GM23338 (cell line): ENCODE data around the gene KCTD21. TPM values are rescaled to one million over a fixed set of nuclear protein-coding genes. Genes with fewer than 3 reads are reported as not detected.

Experiments used
- ATAC-seq: fragments of 200-7000 bp; cut with Tn5 transposase; 3 replicates; pipeline ENCODE4 v1.9.1; 2020
- DNase-seq: peaks from one replicate; pipeline ENCODE4 v3.0.0-alpha.2; 2015; ENCODE audit warnings: low spot score
- H2AFZ ChIP-seq: fragments of 200-600 bp; sonication (generic); 2 replicates; pipeline ENCODE4 v1.8.0; 2016; ENCODE audit warnings: antibody characterized with exemption, mild to moderate bottlenecking, moderate library complexity
- H3F3A ChIP-seq: fragments of 200-600 bp; sonication (generic); replicated peaks from 2 replicates; pipeline ENCODE4 v1.8.0; 2017; ENCODE audit warnings: antibody characterized with exemption, mixed run types, low read depth
- H3K27ac ChIP-seq: fragments of 200-600 bp; sonication (generic); 2 replicates; pipeline ENCODE4 v1.6.1; 2016; ENCODE audit warnings: low read depth
- H3K27me3 ChIP-seq: fragments of 200-600 bp; sonication (generic); 2 replicates; pipeline ENCODE4 v1.8.0; 2016; ENCODE audit warnings: mild to moderate bottlenecking, mixed run types, moderate library complexity; ENCODE audit not compliant: insufficient read depth
- H3K36me3 ChIP-seq: fragments of 200-600 bp; sonication (generic); 2 replicates; pipeline ENCODE4 v1.8.0; 2016; ENCODE audit warnings: mild to moderate bottlenecking; ENCODE audit not compliant: insufficient read depth
- H3K4me1 ChIP-seq: fragments of 200-600 bp; sonication (generic); 2 replicates; pipeline ENCODE4 v1.8.0; 2016; ENCODE audit warnings: mild to moderate bottlenecking, moderate library complexity; ENCODE audit not compliant: insufficient read depth
- H3K4me2 ChIP-seq: fragments of 200-600 bp; sonication (generic); 2 replicates; pipeline ENCODE4 v1.7.1; 2017; ENCODE audit warnings: mixed run types
- H3K4me3 ChIP-seq: fragments of 200-600 bp; sonication (generic); 2 replicates; pipeline ENCODE4 v1.6.1; 2016; ENCODE audit warnings: mixed run types
- H3K79me2 ChIP-seq: fragments of 200-600 bp; sonication (generic); replicated peaks from 2 replicates; pipeline ENCODE4 v1.8.0; 2017; ENCODE audit warnings: mild to moderate bottlenecking; ENCODE audit not compliant: insufficient read depth
- H3K9me2 ChIP-seq: fragments of 200-600 bp; sonication (generic); 2 replicates; pipeline ENCODE4 v1.8.0; 2017; ENCODE audit not compliant: insufficient read depth
- H4K20me1 ChIP-seq: fragments of 200-600 bp; sonication (generic); replicated peaks from 2 replicates; pipeline ENCODE4 v1.8.0; 2017; ENCODE audit warnings: mild to moderate bottlenecking; ENCODE audit not compliant: insufficient read depth
- H3K27ac Mint-ChIP-seq: 2 replicates; pipeline ENCODE4 v1.8.0; 2020; ENCODE audit warnings: inconsistent platforms, mild to moderate bottlenecking, moderate library complexity, mixed read lengths
- H3K27me3 Mint-ChIP-seq: 3 replicates; pipeline ENCODE4 v1.8.0; 2022; ENCODE audit warnings: low read depth, mild to moderate bottlenecking, moderate library complexity, mixed read lengths, inconsistent platforms; ENCODE audit not compliant: insufficient read depth, poor library complexity
- H3K36me3 Mint-ChIP-seq: 3 replicates; pipeline ENCODE4 v1.8.0; 2021; ENCODE audit warnings: low read depth, mild to moderate bottlenecking, inconsistent platforms, moderate library complexity, mixed read lengths
- H3K4me1 Mint-ChIP-seq: 3 replicates; pipeline ENCODE4 v1.8.0; 2020; ENCODE audit warnings: mild to moderate bottlenecking, inconsistent platforms, mixed read lengths
- H3K4me3 Mint-ChIP-seq: 3 replicates; pipeline ENCODE4 v1.8.0; 2021; ENCODE audit warnings: moderate library complexity, mild to moderate bottlenecking, inconsistent platforms, mixed read lengths
- H3K9me3 Mint-ChIP-seq: 3 replicates; pipeline ENCODE4 v1.8.0; 2020; ENCODE audit warnings: moderate library complexity, mild to moderate bottlenecking, inconsistent platforms, mixed read lengths
- CREB1 ChIP-seq: fragments of 250-450 bp; sonication (Bioruptor Pico); IDR thresholded peaks from 2 replicates; pipeline ENCODE4 v1.5.0; 2020; ENCODE audit warnings: low read depth, mild to moderate bottlenecking, moderate library complexity
- EZH2 ChIP-seq: fragments of 200-600 bp; sonication (generic); IDR thresholded peaks from one replicate; pipeline ENCODE4 v1.8.0; 2017; ENCODE audit warnings: antibody characterized with exemption, mild to moderate bottlenecking, low read depth; ENCODE audit not compliant: unreplicated experiment
- EZH2phosphoT487 ChIP-seq: fragments of 200-600 bp; sonication (generic); IDR thresholded peaks from one replicate; pipeline ENCODE4 v1.8.1; 2018; ENCODE audit warnings: antibody characterized with exemption; ENCODE audit not compliant: unreplicated experiment
- JUNB ChIP-seq: IDR thresholded peaks from one replicate; pipeline ENCODE4 v1.6.1; 2016; ENCODE audit warnings: antibody characterized with exemption; ENCODE audit not compliant: unreplicated experiment
- NANOG ChIP-seq: IDR thresholded peaks from 2 replicates; pipeline ENCODE4 v1.6.1; 2016; ENCODE audit warnings: antibody characterized with exemption, borderline replicate concordance
- POLR2AphosphoS5 ChIP-seq: IDR thresholded peaks from 2 replicates; pipeline ENCODE4 v1.6.1; 2016; ENCODE audit warnings: antibody characterized with exemption, low read depth
- STAT1 ChIP-seq: IDR thresholded peaks from one replicate; pipeline ENCODE4 v1.6.1; 2016; ENCODE audit warnings: antibody characterized with exemption; ENCODE audit not compliant: unreplicated experiment
- ZNF114 ChIP-seq: fragments of 250-450 bp; sonication (Bioruptor Pico); IDR thresholded peaks from 2 replicates; pipeline ENCODE4 v1.5.0; 2020; ENCODE audit warnings: mild to moderate bottlenecking, moderate library complexity
- ZNF331 ChIP-seq: fragments of 250-450 bp; sonication (Bioruptor Pico); IDR thresholded peaks from 2 replicates; pipeline ENCODE4 v1.5.0; 2020; ENCODE audit warnings: low read depth, mild to moderate bottlenecking, moderate library complexity
- polyA plus RNA-seq: library from polyadenylated mRNA; unstranded; fragments of >200 nt; fragmentation: Nextera tagmentation; extraction: Ambion mirVana; gene quantifications from 2 replicates; pipeline ENCODE4 v1.2.1, GENCODE V29; 2016
- total RNA-seq: library from RNA; depleted of rRNA; stranded (reverse); fragments of >200 nt; shearing (Covaris generic); gene quantifications from 2 replicates; pipeline ENCODE4 v1.2.3, GENCODE V29; 2014
- TF ChIP-seq, protein P1 (sequence below), 2 experiments: fragments of 200-600 bp in 1 of 2; sonication (generic) in 1 of 2; conservative IDR thresholded peaks; 2 replicates each; pipeline versions ENCODE4 v1.5.1 to v1.6.1; 2016 to 2017; ENCODE audit warnings: antibody characterized with exemption in 2 of 2, low read depth in 2 of 2, mild to moderate bottlenecking in 2 of 2, moderate library complexity in 1 of 2
- TF ChIP-seq, protein P2 (sequence below): fragments of 250-450 bp; sonication (Bioruptor Pico); IDR thresholded peaks from 2 replicates; pipeline ENCODE4 v1.5.0; 2020; ENCODE audit warnings: mild to moderate bottlenecking, moderate library complexity
- TF ChIP-seq, protein P3 (sequence below): IDR thresholded peaks from one replicate; pipeline ENCODE4 v1.6.1; 2018; ENCODE audit warnings: antibody characterized with exemption; ENCODE audit not compliant: unreplicated experiment
- TF ChIP-seq, protein P4 (sequence below): IDR thresholded peaks from 2 replicates; pipeline ENCODE4 v1.6.1; 2016; ENCODE audit warnings: antibody characterized with exemption

The KCTD21 gene
- total and polyA plus RNA-seq, 2 experiments from 2014 or later: 1.0 to 3.7 TPM

DNA sequence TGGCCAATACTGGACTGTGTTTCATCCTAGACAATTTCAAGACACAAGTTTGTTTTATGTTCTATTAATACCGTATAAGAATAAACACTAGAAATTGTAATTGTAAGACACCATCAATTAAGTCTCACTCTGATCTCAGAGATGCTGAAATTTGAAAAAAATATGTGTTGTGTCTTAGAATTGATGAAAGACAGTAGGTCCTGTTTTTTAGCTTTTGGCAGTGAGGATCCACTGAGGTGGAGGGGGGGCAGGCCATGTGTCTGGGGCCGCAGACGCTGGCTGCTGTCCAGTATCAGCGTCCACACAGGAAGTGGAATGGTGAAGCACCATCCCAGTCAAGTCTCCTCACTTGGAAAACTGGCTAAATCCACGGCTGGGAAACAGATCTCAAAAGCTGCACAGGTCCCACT is 26.5 kb downstream of the KCTD21 start:
- H3K9me2 ChIP-seq: no peaks in the 10 kb centered on the region
- no peaks in the 10 kb centered on the region for H3K4me1 ChIP-seq
- H3F3A ChIP-seq: no peaks in the 10 kb centered on the region
- Mint-ChIP-seq H3K27me3 (no peaks in the 10 kb centered on the region), H3K36me3 (no peaks in the 10 kb centered on the region), H3K4me1 (no peaks in the 10 kb centered on the region), H3K27ac (no peak overlapping the region), H3K4me3 (no peak overlapping the region), H3K9me3 (no peaks in the 10 kb centered on the region)
- no peak for ATAC-seq
- no peak overlapping the region for H3K27ac ChIP-seq
- no peaks in the 10 kb centered on the region for H3K79me2 ChIP-seq
- no peak overlapping the region for H3K4me2 ChIP-seq
- no peaks in the 10 kb centered on the region for H3K36me3 ChIP-seq
- H3K4me3 ChIP-seq: no peak overlapping the region
- no peak for DNase-seq
- no peak overlapping the region for H2AFZ ChIP-seq
- no peaks in the 10 kb centered on the region for H3K27me3 ChIP-seq
- TF ChIP-seq, protein P1, sequence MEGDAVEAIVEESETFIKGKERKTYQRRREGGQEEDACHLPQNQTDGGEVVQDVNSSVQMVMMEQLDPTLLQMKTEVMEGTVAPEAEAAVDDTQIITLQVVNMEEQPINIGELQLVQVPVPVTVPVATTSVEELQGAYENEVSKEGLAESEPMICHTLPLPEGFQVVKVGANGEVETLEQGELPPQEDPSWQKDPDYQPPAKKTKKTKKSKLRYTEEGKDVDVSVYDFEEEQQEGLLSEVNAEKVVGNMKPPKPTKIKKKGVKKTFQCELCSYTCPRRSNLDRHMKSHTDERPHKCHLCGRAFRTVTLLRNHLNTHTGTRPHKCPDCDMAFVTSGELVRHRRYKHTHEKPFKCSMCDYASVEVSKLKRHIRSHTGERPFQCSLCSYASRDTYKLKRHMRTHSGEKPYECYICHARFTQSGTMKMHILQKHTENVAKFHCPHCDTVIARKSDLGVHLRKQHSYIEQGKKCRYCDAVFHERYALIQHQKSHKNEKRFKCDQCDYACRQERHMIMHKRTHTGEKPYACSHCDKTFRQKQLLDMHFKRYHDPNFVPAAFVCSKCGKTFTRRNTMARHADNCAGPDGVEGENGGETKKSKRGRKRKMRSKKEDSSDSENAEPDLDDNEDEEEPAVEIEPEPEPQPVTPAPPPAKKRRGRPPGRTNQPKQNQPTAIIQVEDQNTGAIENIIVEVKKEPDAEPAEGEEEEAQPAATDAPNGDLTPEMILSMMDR (conservative IDR thresholded peaks at IDR 0.05; ENCODE audit: low read depth in 2 of 2): no peak
- no peak for TF ChIP-seq EZH2
- no peak for TF ChIP-seq POLR2AphosphoS5
- TF ChIP-seq, protein P2, sequence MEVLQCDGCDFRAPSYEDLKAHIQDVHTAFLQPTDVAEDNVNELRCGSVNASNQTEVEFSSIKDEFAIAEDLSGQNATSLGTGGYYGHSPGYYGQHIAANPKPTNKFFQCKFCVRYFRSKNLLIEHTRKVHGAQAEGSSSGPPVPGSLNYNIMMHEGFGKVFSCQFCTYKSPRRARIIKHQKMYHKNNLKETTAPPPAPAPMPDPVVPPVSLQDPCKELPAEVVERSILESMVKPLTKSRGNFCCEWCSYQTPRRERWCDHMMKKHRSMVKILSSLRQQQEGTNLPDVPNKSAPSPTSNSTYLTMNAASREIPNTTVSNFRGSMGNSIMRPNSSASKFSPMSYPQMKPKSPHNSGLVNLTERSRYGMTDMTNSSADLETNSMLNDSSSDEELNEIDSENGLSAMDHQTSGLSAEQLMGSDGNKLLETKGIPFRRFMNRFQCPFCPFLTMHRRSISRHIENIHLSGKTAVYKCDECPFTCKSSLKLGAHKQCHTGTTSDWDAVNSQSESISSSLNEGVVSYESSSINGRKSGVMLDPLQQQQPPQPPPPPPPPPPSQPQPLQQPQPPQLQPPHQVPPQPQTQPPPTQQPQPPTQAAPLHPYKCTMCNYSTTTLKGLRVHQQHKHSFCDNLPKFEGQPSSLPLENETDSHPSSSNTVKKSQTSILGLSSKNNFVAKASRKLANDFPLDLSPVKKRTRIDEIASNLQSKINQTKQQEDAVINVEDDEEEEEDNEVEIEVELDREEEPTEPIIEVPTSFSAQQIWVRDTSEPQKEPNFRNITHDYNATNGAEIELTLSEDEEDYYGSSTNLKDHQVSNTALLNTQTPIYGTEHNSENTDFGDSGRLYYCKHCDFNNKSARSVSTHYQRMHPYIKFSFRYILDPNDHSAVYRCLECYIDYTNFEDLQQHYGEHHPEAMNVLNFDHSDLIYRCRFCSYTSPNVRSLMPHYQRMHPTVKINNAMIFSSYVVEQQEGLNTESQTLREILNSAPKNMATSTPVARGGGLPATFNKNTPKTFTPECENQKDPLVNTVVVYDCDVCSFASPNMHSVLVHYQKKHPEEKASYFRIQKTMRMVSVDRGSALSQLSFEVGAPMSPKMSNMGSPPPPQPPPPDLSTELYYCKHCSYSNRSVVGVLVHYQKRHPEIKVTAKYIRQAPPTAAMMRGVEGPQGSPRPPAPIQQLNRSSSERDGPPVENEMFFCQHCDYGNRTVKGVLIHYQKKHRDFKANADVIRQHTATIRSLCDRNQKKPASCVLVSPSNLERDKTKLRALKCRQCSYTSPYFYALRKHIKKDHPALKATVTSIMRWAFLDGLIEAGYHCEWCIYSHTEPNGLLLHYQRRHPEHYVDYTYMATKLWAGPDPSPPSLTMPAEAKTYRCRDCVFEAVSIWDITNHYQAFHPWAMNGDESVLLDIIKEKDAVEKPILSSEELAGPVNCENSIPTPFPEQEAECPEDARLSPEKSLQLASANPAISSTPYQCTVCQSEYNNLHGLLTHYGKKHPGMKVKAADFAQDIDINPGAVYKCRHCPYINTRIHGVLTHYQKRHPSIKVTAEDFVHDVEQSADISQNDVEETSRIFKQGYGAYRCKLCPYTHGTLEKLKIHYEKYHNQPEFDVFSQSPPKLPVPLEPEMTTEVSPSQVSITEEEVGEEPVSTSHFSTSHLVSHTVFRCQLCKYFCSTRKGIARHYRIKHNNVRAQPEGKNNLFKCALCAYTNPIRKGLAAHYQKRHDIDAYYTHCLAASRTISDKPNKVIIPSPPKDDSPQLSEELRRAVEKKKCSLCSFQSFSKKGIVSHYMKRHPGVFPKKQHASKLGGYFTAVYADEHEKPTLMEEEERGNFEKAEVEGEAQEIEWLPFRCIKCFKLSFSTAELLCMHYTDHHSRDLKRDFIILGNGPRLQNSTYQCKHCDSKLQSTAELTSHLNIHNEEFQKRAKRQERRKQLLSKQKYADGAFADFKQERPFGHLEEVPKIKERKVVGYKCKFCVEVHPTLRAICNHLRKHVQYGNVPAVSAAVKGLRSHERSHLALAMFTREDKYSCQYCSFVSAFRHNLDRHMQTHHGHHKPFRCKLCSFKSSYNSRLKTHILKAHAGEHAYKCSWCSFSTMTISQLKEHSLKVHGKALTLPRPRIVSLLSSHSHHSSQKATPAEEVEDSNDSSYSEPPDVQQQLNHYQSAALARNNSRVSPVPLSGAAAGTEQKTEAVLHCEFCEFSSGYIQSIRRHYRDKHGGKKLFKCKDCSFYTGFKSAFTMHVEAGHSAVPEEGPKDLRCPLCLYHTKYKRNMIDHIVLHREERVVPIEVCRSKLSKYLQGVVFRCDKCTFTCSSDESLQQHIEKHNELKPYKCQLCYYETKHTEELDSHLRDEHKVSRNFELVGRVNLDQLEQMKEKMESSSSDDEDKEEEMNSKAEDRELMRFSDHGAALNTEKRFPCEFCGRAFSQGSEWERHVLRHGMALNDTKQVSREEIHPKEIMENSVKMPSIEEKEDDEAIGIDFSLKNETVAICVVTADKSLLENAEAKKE (CRISPR knock-in tag): no peak
- no peak for TF ChIP-seq CREB1 (CRISPR knock-in tag)
- no peak for TF ChIP-seq EZH2phosphoT487
- TF ChIP-seq, protein P3, sequence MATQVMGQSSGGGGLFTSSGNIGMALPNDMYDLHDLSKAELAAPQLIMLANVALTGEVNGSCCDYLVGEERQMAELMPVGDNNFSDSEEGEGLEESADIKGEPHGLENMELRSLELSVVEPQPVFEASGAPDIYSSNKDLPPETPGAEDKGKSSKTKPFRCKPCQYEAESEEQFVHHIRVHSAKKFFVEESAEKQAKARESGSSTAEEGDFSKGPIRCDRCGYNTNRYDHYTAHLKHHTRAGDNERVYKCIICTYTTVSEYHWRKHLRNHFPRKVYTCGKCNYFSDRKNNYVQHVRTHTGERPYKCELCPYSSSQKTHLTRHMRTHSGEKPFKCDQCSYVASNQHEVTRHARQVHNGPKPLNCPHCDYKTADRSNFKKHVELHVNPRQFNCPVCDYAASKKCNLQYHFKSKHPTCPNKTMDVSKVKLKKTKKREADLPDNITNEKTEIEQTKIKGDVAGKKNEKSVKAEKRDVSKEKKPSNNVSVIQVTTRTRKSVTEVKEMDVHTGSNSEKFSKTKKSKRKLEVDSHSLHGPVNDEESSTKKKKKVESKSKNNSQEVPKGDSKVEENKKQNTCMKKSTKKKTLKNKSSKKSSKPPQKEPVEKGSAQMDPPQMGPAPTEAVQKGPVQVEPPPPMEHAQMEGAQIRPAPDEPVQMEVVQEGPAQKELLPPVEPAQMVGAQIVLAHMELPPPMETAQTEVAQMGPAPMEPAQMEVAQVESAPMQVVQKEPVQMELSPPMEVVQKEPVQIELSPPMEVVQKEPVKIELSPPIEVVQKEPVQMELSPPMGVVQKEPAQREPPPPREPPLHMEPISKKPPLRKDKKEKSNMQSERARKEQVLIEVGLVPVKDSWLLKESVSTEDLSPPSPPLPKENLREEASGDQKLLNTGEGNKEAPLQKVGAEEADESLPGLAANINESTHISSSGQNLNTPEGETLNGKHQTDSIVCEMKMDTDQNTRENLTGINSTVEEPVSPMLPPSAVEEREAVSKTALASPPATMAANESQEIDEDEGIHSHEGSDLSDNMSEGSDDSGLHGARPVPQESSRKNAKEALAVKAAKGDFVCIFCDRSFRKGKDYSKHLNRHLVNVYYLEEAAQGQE: no peak
- TF ChIP-seq, protein P4, sequence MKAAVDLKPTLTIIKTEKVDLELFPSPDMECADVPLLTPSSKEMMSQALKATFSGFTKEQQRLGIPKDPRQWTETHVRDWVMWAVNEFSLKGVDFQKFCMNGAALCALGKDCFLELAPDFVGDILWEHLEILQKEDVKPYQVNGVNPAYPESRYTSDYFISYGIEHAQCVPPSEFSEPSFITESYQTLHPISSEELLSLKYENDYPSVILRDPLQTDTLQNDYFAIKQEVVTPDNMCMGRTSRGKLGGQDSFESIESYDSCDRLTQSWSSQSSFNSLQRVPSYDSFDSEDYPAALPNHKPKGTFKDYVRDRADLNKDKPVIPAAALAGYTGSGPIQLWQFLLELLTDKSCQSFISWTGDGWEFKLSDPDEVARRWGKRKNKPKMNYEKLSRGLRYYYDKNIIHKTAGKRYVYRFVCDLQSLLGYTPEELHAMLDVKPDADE: no peak
- TF ChIP-seq STAT1: no peak
- TF ChIP-seq NANOG: no peak
- no peak for TF ChIP-seq ZNF114 (CRISPR knock-in tag)
- no peak for TF ChIP-seq ZNF331
- TF ChIP-seq JUNB: no peak
- H4K20me1 ChIP-seq: no peaks in the 10 kb centered on the region
